GM21528 (cell line): ENCODE measurements around the gene RAB42.
A peak's percentile ranks its signal among the peaks of the same experiment; 100 is the strongest.

ENCODE experiments used
- ATAC-seq: cut with Tn5 transposase; IDR thresholded peaks from one replicate; pipeline ENCODE4 v1.9.1; 2021; ENCODE audit warnings: mild to moderate bottlenecking, moderate library complexity; ENCODE audit not compliant: unreplicated experiment, low FRiP score

Gene RAB42

DNA sequence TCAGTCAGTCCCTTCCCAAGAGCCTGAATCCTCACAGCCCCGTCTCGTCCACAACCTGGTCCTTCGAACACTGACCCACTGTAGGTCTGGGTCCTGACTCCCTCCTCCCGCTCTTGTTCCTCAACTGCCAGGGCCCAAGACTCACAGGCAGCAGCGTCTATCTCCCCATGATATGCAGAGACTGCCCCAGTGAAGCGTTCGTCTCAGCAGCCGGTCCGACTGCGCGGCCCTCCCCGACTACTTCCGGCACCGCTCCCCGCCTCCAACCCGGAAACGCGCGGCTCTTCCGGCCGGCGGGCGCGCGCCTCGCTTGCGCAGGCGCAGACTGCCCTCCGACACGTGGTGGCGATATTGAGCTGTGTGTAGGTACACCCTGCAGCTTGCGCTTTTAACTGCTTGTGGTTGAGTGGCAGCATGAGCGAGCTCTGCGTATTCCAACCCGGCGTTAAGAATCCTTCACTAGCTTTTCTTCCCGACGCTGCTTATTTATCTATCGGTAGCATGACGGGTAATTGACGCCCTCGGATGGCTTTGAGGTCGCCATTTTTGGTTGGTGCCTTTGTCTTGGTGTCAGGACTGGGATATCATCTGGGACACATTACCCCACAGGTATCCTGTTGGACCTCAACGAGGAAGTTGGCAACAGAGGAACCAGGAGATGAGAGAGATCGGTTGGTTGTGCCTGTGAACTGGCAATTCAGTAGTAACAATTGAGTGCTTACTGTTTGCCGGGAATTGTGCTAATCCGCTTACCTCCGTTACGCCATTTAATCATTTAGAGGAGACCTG lies 51.0 kb downstream of the RAB42 start, which contains the start of gene TAF12:
TSS of gene TAF12 (minus strand) at position 221 of the 789 bp plus-strand sequence. CDS start 20,986 bp downstream, outside the sequence.
- peak; percentile 72 for ATAC-seq

DNA sequence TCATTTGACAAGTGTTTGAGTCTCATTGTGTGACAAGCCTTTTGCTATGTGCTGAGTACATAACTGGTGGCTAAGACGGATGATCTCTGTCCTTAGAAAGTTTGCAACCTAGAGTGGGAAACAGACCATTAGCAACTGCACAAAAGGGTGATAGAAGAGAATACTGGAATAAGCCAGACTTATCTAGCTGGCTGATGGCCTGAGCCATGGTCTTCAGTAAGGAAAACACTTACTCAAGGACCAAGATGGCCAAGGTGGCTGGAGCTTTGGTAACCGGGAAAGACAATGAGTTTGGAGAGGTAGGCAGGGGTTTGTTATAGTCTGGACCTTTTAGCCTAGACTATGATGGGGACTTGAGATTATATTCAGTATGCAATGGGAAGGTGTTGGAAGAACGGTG lies 52.4 kb downstream of the RAB42 start:
- ATAC-seq = no peak
